HepG2 (cell line): ENCODE measurements around the gene RAET1L. TPM values are rescaled to one million over a fixed set of nuclear protein-coding genes. Genes with fewer than 3 reads are reported as not detected.

ENCODE experiments used
- ARID2 ChIP-seq: sonication (generic); formaldehyde crosslinking; IDR thresholded peaks from 2 replicates; pipeline ENCODE4 v1.8.1; 2022; ENCODE audit warnings: mild to moderate bottlenecking, missing genetic modification reagents, borderline replicate concordance
- BRCA1 ChIP-seq: sonication (generic); formaldehyde crosslinking; IDR thresholded peaks from 2 replicates; pipeline ENCODE4 v1.4.0; 2020; ENCODE audit warnings: missing genetic modification reagents
- CENPT ChIP-seq: sonication (generic); formaldehyde crosslinking; IDR thresholded peaks from 2 replicates; pipeline ENCODE4 v1.8.0; 2022; ENCODE audit warnings: low read depth, mild to moderate bottlenecking, moderate library complexity, missing genetic modification reagents
- HES4 ChIP-seq: sonication (generic); formaldehyde crosslinking; IDR thresholded peaks from 2 replicates; pipeline ENCODE4 v1.9.0; 2021; ENCODE audit warnings: mild to moderate bottlenecking, missing genetic modification reagents, borderline replicate concordance
- HOXA7 ChIP-seq: sonication (generic); formaldehyde crosslinking; IDR thresholded peaks from 2 replicates; pipeline ENCODE4 v1.8.1; 2022; ENCODE audit warnings: mild to moderate bottlenecking, missing genetic modification reagents, moderate library complexity
- KLF11 ChIP-seq: IDR thresholded peaks from 2 replicates; pipeline ENCODE4 v1.6.1; 2016; ENCODE audit warnings: missing compliant biosample characterization
- SP140L ChIP-seq: sonication (generic); formaldehyde crosslinking; IDR thresholded peaks from 2 replicates; pipeline ENCODE4 v1.4.0; 2020; ENCODE audit warnings: missing genetic modification reagents, borderline replicate concordance
- U2AF1 ChIP-seq: fragments of 200-400 bp; formaldehyde crosslinking; optimal IDR thresholded peaks from 2 replicates; pipeline ENCODE3; 2017; ENCODE audit warnings: mild to moderate bottlenecking, low read depth, low read length
- ZFP62 ChIP-seq: sonication (generic); formaldehyde crosslinking; IDR thresholded peaks from 2 replicates; pipeline ENCODE4 v1.4.0; 2020; ENCODE audit warnings: missing genetic modification reagents
- ZNF230 ChIP-seq: sonication (generic); formaldehyde crosslinking; IDR thresholded peaks from 2 replicates; pipeline ENCODE4 v1.4.0; 2020; ENCODE audit warnings: mild to moderate bottlenecking, missing genetic modification reagents
- ZNF234 ChIP-seq: sonication (generic); formaldehyde crosslinking; conservative IDR thresholded peaks from 2 replicates; pipeline ENCODE4 v1.5.1; 2020; ENCODE audit warnings: mild to moderate bottlenecking, missing genetic modification reagents
- ZNF33A ChIP-seq: sonication (generic); formaldehyde crosslinking; IDR thresholded peaks from 2 replicates; pipeline ENCODE4 v1.5.1; 2020; ENCODE audit warnings: missing genetic modification reagents, mild to moderate bottlenecking, moderate library complexity, borderline replicate concordance
- ZNF549 ChIP-seq: sonication (generic); formaldehyde crosslinking; IDR thresholded peaks from 2 replicates; pipeline ENCODE4 v1.5.0; 2020; ENCODE audit warnings: missing genetic modification reagents
- ZNF660 ChIP-seq: sonication (generic); formaldehyde crosslinking; IDR thresholded peaks from 2 replicates; pipeline ENCODE4 v1.5.1; 2020; ENCODE audit warnings: mild to moderate bottlenecking, low read depth, missing genetic modification reagents, borderline replicate concordance
- ZNF674 ChIP-seq: sonication (generic); formaldehyde crosslinking; IDR thresholded peaks from 2 replicates; pipeline ENCODE4 v1.5.0; 2020; ENCODE audit warnings: low read depth, mild to moderate bottlenecking, missing genetic modification reagents
- ZNF724P ChIP-seq: sonication (generic); formaldehyde crosslinking; IDR thresholded peaks from 2 replicates; pipeline ENCODE4 v1.8.0; 2022; ENCODE audit warnings: missing genetic modification reagents, borderline replicate concordance
- polyA plus RNA-seq, 8 experiments: library from polyadenylated mRNA; depleted of rRNA in 3 of 8; stranded (reverse) in 7 of 8; unstranded in 1 of 8; fragments of >200 nt; fragmentation: Illumina TruSeq in 4 of 8; extraction: Trizol in 4 of 8; gene quantifications; 2 replicates each; pipeline versions ENCODE4 v1.2.1 to v1.2.3, GENCODE V29; 2011 to 2016; ENCODE audit warnings: low read depth in 4 of 8, missing spikeins in 1 of 8, mixed read lengths in 1 of 8; ENCODE audit not compliant: insufficient read depth in 1 of 8
- total RNA-seq, 5 experiments: library from RNA; depleted of rRNA; stranded (reverse); fragments of >200 nt; fragmentation: Illumina TruSeq; extraction: Trizol; gene quantifications; 2 replicates each; pipeline ENCODE4 v1.2.3, GENCODE V29; 2016; ENCODE audit warnings: low read depth in 1 of 5
- TF ChIP-seq, protein P1 (sequence below): sonication (generic); formaldehyde crosslinking; IDR thresholded peaks from 2 replicates; pipeline ENCODE4 v1.4.0; 2020; ENCODE audit warnings: missing genetic modification reagents
- TF ChIP-seq, protein P2 (sequence below): sonication (generic); formaldehyde crosslinking; IDR thresholded peaks from 2 replicates; pipeline ENCODE4 v1.5.0; 2020; ENCODE audit warnings: missing genetic modification reagents, mild to moderate bottlenecking, borderline replicate concordance
- TF ChIP-seq, protein P3 (sequence below): sonication (generic); formaldehyde crosslinking; IDR thresholded peaks from 2 replicates; pipeline ENCODE4 v1.8.0; 2022; ENCODE audit warnings: mild to moderate bottlenecking, missing genetic modification reagents, moderate library complexity
- TF ChIP-seq, protein P4 (sequence below): IDR thresholded peaks from 2 replicates; pipeline ENCODE4 v1.6.1; 2018; ENCODE audit warnings: missing genetic modification reagents, mild to moderate bottlenecking, missing compliant biosample characterization
- TF ChIP-seq, protein P5 (sequence below): sonication (generic); formaldehyde crosslinking; IDR thresholded peaks from 2 replicates; pipeline ENCODE4 v1.5.0; 2020; ENCODE audit warnings: mild to moderate bottlenecking, missing genetic modification reagents, borderline replicate concordance

The RAET1L gene
- total and polyA plus RNA-seq, 2 of the 13 experiments (the other 11 are each of a cell fraction or from before 2014, with no cell fraction given): not detected

DNA sequence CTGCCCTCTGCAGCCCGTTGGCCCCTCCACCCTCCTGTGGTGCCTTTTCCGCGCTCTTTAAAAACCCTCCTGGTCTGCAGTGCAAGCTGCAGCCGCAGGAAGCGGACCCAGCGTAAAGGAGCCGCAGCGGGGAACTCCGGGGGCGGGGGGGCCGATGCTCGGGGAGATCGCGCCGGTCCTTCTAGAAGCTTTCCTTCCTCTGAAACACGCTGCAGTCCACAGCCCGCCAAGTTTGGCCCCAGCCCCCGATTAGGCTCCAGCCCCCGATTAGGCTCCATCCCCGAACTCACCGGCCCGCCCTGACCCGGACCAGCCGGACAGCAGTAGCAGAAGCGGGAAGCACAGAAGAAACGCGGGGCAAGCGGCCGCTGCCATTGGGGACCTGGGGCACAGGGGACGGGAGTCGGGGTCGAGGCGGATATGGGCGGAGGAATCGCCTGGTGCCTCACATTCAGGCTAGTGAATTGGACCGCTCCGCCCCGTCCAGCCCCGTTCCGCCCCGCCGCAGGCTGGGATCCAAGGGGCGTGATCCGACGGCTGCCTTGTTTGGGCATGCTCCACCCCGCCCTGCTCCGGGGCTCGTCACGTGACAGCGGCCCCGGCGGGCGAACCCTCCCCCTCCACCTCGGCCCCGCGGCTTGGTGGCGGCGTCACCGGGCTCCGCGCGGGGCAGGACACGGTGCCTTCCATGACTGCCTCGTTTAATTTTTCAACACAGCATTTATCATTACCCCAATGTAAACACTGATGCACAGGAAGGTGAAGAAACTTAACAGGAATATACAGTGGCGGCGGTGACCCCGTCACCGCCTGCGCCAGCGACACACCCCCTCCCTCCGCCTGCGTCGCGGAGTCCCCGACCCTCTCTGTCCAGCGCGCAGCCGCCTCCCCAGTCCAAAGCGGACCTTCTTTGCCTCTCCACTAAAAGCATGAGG lies 20.3 kb downstream of the RAET1L start (continued):
- TF ChIP-seq BRCA1 (CRISPR knock-in tag) (no peak), ZNF230 (CRISPR knock-in tag) (no peak; the same call in 1 of the 2 replicates), HOXA7 (no peak), CENPT (no peak), ZNF33A (no peak), ZNF674 (CRISPR knock-in tag) (no peak), ZNF724P (CRISPR knock-in tag) (0 out of 2 replicates have a peak, but pooled peaks have one; percentile 8), SP140L (no peak), HES4 (no peak), ZFP62 (CRISPR knock-in tag) (no peak), ARID2 (CRISPR knock-in tag) (no peak; the same call in 1 of the 2 replicates), KLF11 (CRISPR knock-in tag) (no peak), ZNF660 (CRISPR knock-in tag) (no peak), ZNF549 (CRISPR knock-in tag) (no peak), U2AF1 (no peak), ZNF234 (CRISPR knock-in tag) (no peak)
- TF ChIP-seq, protein P1, sequence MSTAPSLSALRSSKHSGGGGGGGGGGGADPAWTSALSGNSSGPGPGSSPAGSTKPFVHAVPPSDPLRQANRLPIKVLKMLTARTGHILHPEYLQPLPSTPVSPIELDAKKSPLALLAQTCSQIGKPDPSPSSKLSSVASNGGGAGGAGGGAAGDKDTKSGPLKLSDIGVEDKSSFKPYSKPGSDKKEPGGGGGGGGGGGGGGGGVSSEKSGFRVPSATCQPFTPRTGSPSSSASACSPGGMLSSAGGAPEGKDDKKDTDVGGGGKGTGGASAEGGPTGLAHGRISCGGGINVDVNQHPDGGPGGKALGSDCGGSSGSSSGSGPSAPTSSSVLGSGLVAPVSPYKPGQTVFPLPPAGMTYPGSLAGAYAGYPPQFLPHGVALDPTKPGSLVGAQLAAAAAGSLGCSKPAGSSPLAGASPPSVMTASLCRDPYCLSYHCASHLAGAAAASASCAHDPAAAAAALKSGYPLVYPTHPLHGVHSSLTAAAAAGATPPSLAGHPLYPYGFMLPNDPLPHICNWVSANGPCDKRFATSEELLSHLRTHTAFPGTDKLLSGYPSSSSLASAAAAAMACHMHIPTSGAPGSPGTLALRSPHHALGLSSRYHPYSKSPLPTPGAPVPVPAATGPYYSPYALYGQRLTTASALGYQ (CRISPR knock-in tag): 0 out of 2 replicates have a peak, but pooled peaks have one; percentile 44
- TF ChIP-seq, protein P2, sequence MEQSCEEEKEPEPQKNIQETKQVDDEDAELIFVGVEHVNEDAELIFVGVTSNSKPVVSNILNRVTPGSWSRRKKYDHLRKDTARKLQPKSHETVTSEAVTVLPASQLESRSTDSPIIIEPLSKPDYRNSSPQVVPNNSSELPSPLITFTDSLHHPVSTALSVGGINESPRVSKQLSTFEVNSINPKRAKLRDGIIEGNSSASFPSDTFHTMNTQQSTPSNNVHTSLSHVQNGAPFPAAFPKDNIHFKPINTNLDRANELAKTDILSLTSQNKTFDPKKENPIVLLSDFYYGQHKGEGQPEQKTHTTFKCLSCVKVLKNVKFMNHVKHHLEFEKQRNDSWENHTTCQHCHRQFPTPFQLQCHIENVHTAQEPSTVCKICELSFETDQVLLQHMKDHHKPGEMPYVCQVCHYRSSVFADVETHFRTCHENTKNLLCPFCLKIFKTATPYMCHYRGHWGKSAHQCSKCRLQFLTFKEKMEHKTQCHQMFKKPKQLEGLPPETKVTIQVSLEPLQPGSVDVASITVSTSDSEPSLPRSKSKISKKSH (CRISPR knock-in tag): peak; percentile 57; the same call in 1 of the 2 replicates
- TF ChIP-seq, protein P3, sequence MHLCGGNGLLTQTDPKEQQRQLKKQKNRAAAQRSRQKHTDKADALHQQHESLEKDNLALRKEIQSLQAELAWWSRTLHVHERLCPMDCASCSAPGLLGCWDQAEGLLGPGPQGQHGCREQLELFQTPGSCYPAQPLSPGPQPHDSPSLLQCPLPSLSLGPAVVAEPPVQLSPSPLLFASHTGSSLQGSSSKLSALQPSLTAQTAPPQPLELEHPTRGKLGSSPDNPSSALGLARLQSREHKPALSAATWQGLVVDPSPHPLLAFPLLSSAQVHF (CRISPR knock-in tag): no peak
- TF ChIP-seq, protein P4, sequence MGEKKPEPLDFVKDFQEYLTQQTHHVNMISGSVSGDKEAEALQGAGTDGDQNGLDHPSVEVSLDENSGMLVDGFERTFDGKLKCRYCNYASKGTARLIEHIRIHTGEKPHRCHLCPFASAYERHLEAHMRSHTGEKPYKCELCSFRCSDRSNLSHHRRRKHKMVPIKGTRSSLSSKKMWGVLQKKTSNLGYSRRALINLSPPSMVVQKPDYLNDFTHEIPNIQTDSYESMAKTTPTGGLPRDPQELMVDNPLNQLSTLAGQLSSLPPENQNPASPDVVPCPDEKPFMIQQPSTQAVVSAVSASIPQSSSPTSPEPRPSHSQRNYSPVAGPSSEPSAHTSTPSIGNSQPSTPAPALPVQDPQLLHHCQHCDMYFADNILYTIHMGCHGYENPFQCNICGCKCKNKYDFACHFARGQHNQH (CRISPR knock-in tag): 0 out of 2 replicates have a peak, but pooled peaks have one; percentile 37
- TF ChIP-seq, protein P5, sequence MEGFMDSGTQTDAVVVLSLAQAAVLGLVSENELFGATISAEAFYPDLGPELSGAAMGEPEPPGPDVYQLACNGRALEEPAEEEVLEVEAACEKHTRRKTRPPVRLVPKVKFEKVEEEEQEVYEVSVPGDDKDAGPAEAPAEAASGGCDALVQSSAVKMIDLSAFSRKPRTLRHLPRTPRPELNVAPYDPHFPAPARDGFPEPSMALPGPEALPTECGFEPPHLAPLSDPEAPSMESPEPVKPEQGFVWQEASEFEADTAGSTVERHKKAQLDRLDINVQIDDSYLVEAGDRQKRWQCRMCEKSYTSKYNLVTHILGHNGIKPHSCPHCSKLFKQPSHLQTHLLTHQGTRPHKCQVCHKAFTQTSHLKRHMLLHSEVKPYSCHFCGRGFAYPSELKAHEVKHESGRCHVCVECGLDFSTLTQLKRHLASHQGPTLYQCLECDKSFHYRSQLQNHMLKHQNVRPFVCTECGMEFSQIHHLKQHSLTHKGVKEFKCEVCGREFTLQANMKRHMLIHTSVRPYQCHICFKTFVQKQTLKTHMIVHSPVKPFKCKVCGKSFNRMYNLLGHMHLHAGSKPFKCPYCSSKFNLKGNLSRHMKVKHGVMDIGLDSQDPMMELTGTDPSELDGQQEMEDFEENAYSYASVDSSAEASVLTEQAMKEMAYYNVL (CRISPR knock-in tag): peak; percentile 69; the same call in 1 of the 2 replicates
